Endothelial cell of umbilical vein (primary cell): ENCODE results near the gene SNED1. TPM values are rescaled to one million over a fixed set of nuclear protein-coding genes. Genes with fewer than 3 reads are reported as not detected.

Source experiments
- BruUV-seq: library from RNA; stranded (reverse); fragments of 400-500 nt; replicated peaks from 2 replicates; lab custom pipeline; 2021; lab: Mats Ljungman, UMichigan
- CTCF ChIA-PET: fragments of 300-600, 350-600 bp; sonication (Branson Sonifier 250); formaldehyde crosslinking; loops from one replicate; lab custom pipeline; 2021; ENCODE audit warnings: antibody characterized with exemption, inconsistent platforms; lab: Charles Lee
- POLR2A ChIA-PET: fragments of 300-600, 350-600 bp; sonication (Branson Sonifier 250); formaldehyde crosslinking; loops from one replicate; lab custom pipeline; 2021; ENCODE audit warnings: antibody characterized with exemption, inconsistent platforms; lab: Charles Lee
- DNase-seq: peaks from one replicate; pipeline ENCODE4 v3.0.0-alpha.2; 2011; ENCODE audit warnings: low read depth, low spot score
- FAIRE-seq: peaks from 2 replicates; lab custom pipeline; 2011; peaks lifted over from hg19 to GRCh38; lab: Jason Lieb, UNC
- H2AFZ ChIP-seq: 2 replicates; pipeline ENCODE4 v1.6.0; 2012; ENCODE audit warnings: low read depth, low read length, control low read depth, inconsistent platforms
- H3K27ac ChIP-seq: 2 replicates; pipeline ENCODE4 v1.5.1; 2011; ENCODE audit warnings: low read depth, mild to moderate bottlenecking, control low read depth, low read length, moderate library complexity; ENCODE audit not compliant: insufficient read depth
- H3K27me3 ChIP-seq, 2 experiments: 2 replicates each; pipeline versions ENCODE4 v1.6.0 to v1.6.1; 2011; ENCODE audit warnings: low read length in 2 of 2, mixed read lengths in 1 of 2; ENCODE audit not compliant: control insufficient read depth in 2 of 2, insufficient read depth in 2 of 2
- H3K36me3 ChIP-seq, 2 experiments: 2 replicates in 1 of 2; 3 replicates in 1 of 2; pipeline ENCODE4 v1.5.1; 2011; ENCODE audit warnings: low read length in 2 of 2, mild to moderate bottlenecking in 1 of 2, moderate library complexity in 1 of 2; ENCODE audit not compliant: control insufficient read depth in 2 of 2, insufficient read depth in 2 of 2; ENCODE audit errors: extremely low read depth in 1 of 2
- H3K4me1 ChIP-seq: 3 replicates; pipeline ENCODE4 v1.5.1; 2011; ENCODE audit warnings: mild to moderate bottlenecking, low read length; ENCODE audit not compliant: control insufficient read depth, insufficient read depth; ENCODE audit errors: extremely low read depth
- H3K4me2 ChIP-seq: 2 replicates; pipeline ENCODE4 v1.6.1; 2011; ENCODE audit warnings: low read length, control low read depth, mixed read lengths; ENCODE audit not compliant: insufficient read depth
- H3K4me3 ChIP-seq, 3 experiments: fragments of 200-600 bp in 1 of 3; sonication (generic), shearing (Covaris generic) in 1 of 3; replicated peaks in 1 of 3; 2 replicates each; pipeline ENCODE4 v1.5.1; 2011 to 2016; ENCODE audit warnings: control low read depth in 3 of 3, low read length in 3 of 3, mild to moderate bottlenecking in 2 of 3, inconsistent platforms in 1 of 3, low read depth in 1 of 3, moderate library complexity in 1 of 3; ENCODE audit not compliant: insufficient read depth in 1 of 3
- H3K79me2 ChIP-seq: 2 replicates; pipeline ENCODE4 v1.6.0; 2012; ENCODE audit warnings: low read length, inconsistent platforms; ENCODE audit not compliant: control insufficient read depth, insufficient read depth
- H3K9ac ChIP-seq: replicated peaks from 2 replicates; pipeline ENCODE3; 2011; ENCODE audit warnings: low read length, control low read depth; ENCODE audit not compliant: insufficient read depth; ENCODE audit errors: extremely low read depth
- H3K9me1 ChIP-seq: replicated peaks from 3 replicates; pipeline ENCODE4 v1.6.0; 2011; ENCODE audit warnings: mild to moderate bottlenecking, low read length; ENCODE audit not compliant: control insufficient read depth, insufficient read depth; ENCODE audit errors: extremely low read depth
- H3K9me3 ChIP-seq: replicated peaks from 2 replicates; pipeline ENCODE4 v1.5.1; 2012; ENCODE audit warnings: low read length, inconsistent platforms; ENCODE audit not compliant: control insufficient read depth, insufficient read depth
- H4K20me1 ChIP-seq: replicated peaks from 2 replicates; pipeline ENCODE3; 2011; ENCODE audit warnings: mild to moderate bottlenecking, low read length; ENCODE audit not compliant: control insufficient read depth, insufficient read depth; ENCODE audit errors: extremely low read depth
- EZH2 ChIP-seq: IDR thresholded peaks from 2 replicates; pipeline ENCODE4 v1.6.1; 2012; ENCODE audit warnings: borderline replicate concordance, low read depth, mild to moderate bottlenecking, moderate library complexity, low read length, inconsistent platforms; ENCODE audit not compliant: severe bottlenecking
- POLR2A ChIP-seq: IDR thresholded peaks from 2 replicates; pipeline ENCODE4 v1.6.1; 2012; ENCODE audit warnings: low read depth, mild to moderate bottlenecking, control low read depth, low read length
- POLR2AphosphoS5 ChIP-seq: IDR thresholded peaks from 2 replicates; pipeline ENCODE4 v1.6.1; 2012; ENCODE audit warnings: low read depth, mild to moderate bottlenecking, control low read depth, low read length, moderate library complexity; ENCODE audit not compliant: insufficient read depth
- dilution Hi-C: fragments of 300-500 bp; cut with MboI; formaldehyde crosslinking; loops from one replicate; pipeline ENCODE4 v1.15.0; 2019; ENCODE audit warnings: low sequenced_read_pairs; ENCODE audit not compliant: extremely low pct_ligation_motif_present
- intact Hi-C: fragments of 100-400 bp; cut with micrococcal nuclease; formaldehyde crosslinking; loops from one replicate; pipeline ENCODE4 v1.10.0; 2022
- polyA plus RNA-seq, 4 experiments: library from polyadenylated mRNA; depleted of rRNA in 3 of 4; stranded (reverse) in 3 of 4; unstranded in 1 of 4; fragments of >200 nt; gene quantifications; 2 replicates each; pipeline versions ENCODE4 v1.2.1 to v1.2.3, GENCODE V29; 2011 to 2012; ENCODE audit warnings: missing spikeins in 1 of 4
- total RNA-seq: library from RNA; stranded (reverse); gene quantifications from 2 replicates; pipeline ENCODE4 v1.2.3, GENCODE V29; 2021
- TF ChIP-seq, protein P1 (sequence below), 2 donors: IDR thresholded peaks; 1 replicate in 1 of 2; 2 replicates in 1 of 2; pipeline ENCODE4 v1.5.1; 2011; ENCODE audit warnings: low read length in 2 of 2, mild to moderate bottlenecking in 2 of 2, moderate library complexity in 2 of 2, control low read depth in 1 of 2, inconsistent platforms in 1 of 2, low read depth in 1 of 2; ENCODE audit not compliant: insufficient read depth in 1 of 2; ENCODE audit errors: extremely low read depth in 1 of 2
- TF ChIP-seq, protein P2 (sequence below): IDR thresholded peaks from 2 replicates; pipeline ENCODE4 v1.6.1; 2011; ENCODE audit not compliant: insufficient read depth, insufficient read length

SNED1 gene
- total and polyA plus RNA-seq, 2 donors (not counting 3 experiments of a cell fraction or from before 2014, with no cell fraction given): 14.1 to 17.2 TPM

DNA sequence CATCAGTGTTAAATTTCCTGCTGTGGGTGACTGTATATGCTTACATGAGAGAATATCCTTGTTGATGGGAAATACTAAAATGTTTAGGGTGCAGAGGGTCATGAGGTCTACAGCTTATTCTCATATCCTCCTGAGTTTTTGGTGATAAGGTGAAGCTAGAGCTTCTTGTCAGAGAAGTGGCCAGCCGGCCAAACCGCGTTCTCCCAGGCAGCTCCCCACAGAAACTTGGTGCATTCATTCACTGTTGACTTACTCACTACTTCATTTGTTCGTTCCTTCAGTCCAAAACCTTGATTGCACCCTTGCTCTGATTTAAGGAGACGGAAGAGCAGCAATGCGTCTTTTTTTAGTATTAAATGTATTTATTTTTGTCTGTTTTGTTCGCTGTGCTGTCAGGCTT lies 8.7 kb downstream of the SNED1 start:
- ChIA-PET CTCF (interaction anchor here (1.0 kb wide), 1 partner anchor 24 kb away, joined by 3 read pairs; no protein-coding TSS in a partner anchor), POLR2A (no interaction called here)
- no peak for DNase-seq
- Histone ChIP-seq H3K9me3 (no peaks in the 10 kb centered on the region), H3K27ac (no peak overlapping the region), H3K36me3 (no peaks in the 10 kb centered on the region), H3K4me1 (peaks cover 22% of the 10 kb centered on the region), H4K20me1 (no peaks in the 10 kb centered on the region), H2AFZ (no peak overlapping the region), H3K4me2 (no peak overlapping the region), H3K4me3 (no peak overlapping the region), H3K79me2 (peaks cover 8% of the 10 kb centered on the region), H3K9me1 (no peaks in the 10 kb centered on the region), H3K9ac (no peak overlapping the region), H3K27me3 (no peaks in the 10 kb centered on the region)
- no peak for FAIRE-seq
- intact Hi-C loops: no loop called here
- dilution Hi-C loops: no loop called here
- no peak for TF ChIP-seq POLR2A
- TF ChIP-seq POLR2AphosphoS5: no peak
- TF ChIP-seq, protein P1, sequence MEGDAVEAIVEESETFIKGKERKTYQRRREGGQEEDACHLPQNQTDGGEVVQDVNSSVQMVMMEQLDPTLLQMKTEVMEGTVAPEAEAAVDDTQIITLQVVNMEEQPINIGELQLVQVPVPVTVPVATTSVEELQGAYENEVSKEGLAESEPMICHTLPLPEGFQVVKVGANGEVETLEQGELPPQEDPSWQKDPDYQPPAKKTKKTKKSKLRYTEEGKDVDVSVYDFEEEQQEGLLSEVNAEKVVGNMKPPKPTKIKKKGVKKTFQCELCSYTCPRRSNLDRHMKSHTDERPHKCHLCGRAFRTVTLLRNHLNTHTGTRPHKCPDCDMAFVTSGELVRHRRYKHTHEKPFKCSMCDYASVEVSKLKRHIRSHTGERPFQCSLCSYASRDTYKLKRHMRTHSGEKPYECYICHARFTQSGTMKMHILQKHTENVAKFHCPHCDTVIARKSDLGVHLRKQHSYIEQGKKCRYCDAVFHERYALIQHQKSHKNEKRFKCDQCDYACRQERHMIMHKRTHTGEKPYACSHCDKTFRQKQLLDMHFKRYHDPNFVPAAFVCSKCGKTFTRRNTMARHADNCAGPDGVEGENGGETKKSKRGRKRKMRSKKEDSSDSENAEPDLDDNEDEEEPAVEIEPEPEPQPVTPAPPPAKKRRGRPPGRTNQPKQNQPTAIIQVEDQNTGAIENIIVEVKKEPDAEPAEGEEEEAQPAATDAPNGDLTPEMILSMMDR (IDR thresholded peaks at IDR 0.05; ENCODE audit: extremely low read depth in 1 of 2, insufficient read depth in 1 of 2, low read depth in 1 of 2, low read length in 2 of 2): no peak
- no peak for TF ChIP-seq EZH2
- TF ChIP-seq, protein P2, sequence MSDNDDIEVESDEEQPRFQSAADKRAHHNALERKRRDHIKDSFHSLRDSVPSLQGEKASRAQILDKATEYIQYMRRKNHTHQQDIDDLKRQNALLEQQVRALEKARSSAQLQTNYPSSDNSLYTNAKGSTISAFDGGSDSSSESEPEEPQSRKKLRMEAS: no peak
- BruUV-seq: no TSS peak
